HepG2 (cell line): ENCODE data around the gene TAF1B. TPM values are rescaled to one million over a fixed set of nuclear protein-coding genes. Genes with fewer than 3 reads are reported as not detected.

Experiments used
- ATF7-NPFF ChIP-seq: sonication (generic); formaldehyde crosslinking; IDR thresholded peaks from 2 replicates; pipeline ENCODE4 v1.8.1; 2023; ENCODE audit warnings: mild to moderate bottlenecking, low read depth, missing genetic modification reagents, moderate library complexity
- BHLHE40 ChIP-seq: IDR thresholded peaks from 2 replicates; pipeline ENCODE4 v1.6.1; 2011; ENCODE audit warnings: low read length, improper control_type of control experiment
- DRAP1 ChIP-seq: IDR thresholded peaks from 2 replicates; pipeline ENCODE4 v1.6.1; 2016; ENCODE audit warnings: missing genetic modification reagents, missing compliant biosample characterization
- ELF4 ChIP-seq: sonication (generic); formaldehyde crosslinking; IDR thresholded peaks from 2 replicates; pipeline ENCODE4 v1.5.0; 2020; ENCODE audit warnings: missing genetic modification reagents, mild to moderate bottlenecking, moderate library complexity, borderline replicate concordance
- GATAD2A ChIP-seq: IDR thresholded peaks from 2 replicates; pipeline ENCODE4 v1.6.1; 2016
- HDAC1 ChIP-seq: sonication (generic); formaldehyde crosslinking; IDR thresholded peaks from 2 replicates; pipeline ENCODE4 v1.5.1; 2020; ENCODE audit warnings: mild to moderate bottlenecking, missing genetic modification reagents
- HMGXB4 ChIP-seq, 2 experiments: sonication (generic) in 1 of 2; formaldehyde crosslinking in 1 of 2; IDR thresholded peaks; 2 replicates each; pipeline versions ENCODE4 v1.4.0 to v1.6.1; 2018 to 2020; ENCODE audit warnings: missing genetic modification reagents in 2 of 2, borderline replicate concordance in 1 of 2, low read depth in 1 of 2, mild to moderate bottlenecking in 1 of 2, missing biosample characterization in 1 of 2
- ISX ChIP-seq: sonication (generic); formaldehyde crosslinking; conservative IDR thresholded peaks from 2 replicates; pipeline ENCODE4 v1.5.0; 2020; ENCODE audit warnings: missing genetic modification reagents
- MIER3 ChIP-seq: IDR thresholded peaks from 2 replicates; pipeline ENCODE4 v1.6.1; 2016; ENCODE audit warnings: missing compliant biosample characterization, borderline replicate concordance
- MXD3 ChIP-seq: IDR thresholded peaks from 2 replicates; pipeline ENCODE4 v1.6.1; 2016; ENCODE audit warnings: mild to moderate bottlenecking, missing biosample characterization, missing genetic modification reagents
- PPARG ChIP-seq: conservative IDR thresholded peaks from 2 replicates; pipeline ENCODE4 v1.6.1; 2016; ENCODE audit warnings: missing biosample characterization, missing genetic modification reagents
- RNF2 ChIP-seq: fragments of 450-650 bp; conservative IDR thresholded peaks from 2 replicates; pipeline ENCODE4 v1.6.1; 2016; ENCODE audit warnings: low read depth
- SALL1 ChIP-seq: sonication (generic); formaldehyde crosslinking; IDR thresholded peaks from 2 replicates; pipeline ENCODE4 v1.8.0; 2022; ENCODE audit warnings: mild to moderate bottlenecking, missing genetic modification reagents
- SNAI1 ChIP-seq: sonication (generic); formaldehyde crosslinking; IDR thresholded peaks from 2 replicates; pipeline ENCODE4 v1.5.0; 2020; ENCODE audit warnings: mild to moderate bottlenecking, missing genetic modification reagents, borderline replicate concordance
- SOX6 ChIP-seq, 2 experiments: fragments of 450-650 bp in 1 of 2; sonication (generic) in 1 of 2; formaldehyde crosslinking in 1 of 2; IDR thresholded peaks; 2 replicates each; pipeline versions ENCODE4 v1.4.0 to v1.6.1; 2017 to 2020; ENCODE audit warnings: antibody characterized with exemption in 1 of 2, mild to moderate bottlenecking in 1 of 2, missing genetic modification reagents in 1 of 2
- ZKSCAN5 ChIP-seq: sonication (generic); formaldehyde crosslinking; IDR thresholded peaks from 2 replicates; pipeline ENCODE4 v1.5.1; 2020; ENCODE audit warnings: mild to moderate bottlenecking, missing genetic modification reagents
- ZNF205 ChIP-seq: IDR thresholded peaks from 2 replicates; pipeline ENCODE4 v1.6.1; 2018; ENCODE audit warnings: missing biosample characterization, missing genetic modification reagents
- ZNF280D ChIP-seq: sonication (generic); formaldehyde crosslinking; IDR thresholded peaks from 2 replicates; pipeline ENCODE4 v1.5.1; 2020; ENCODE audit warnings: mild to moderate bottlenecking, missing genetic modification reagents
- ZNF580 ChIP-seq: IDR thresholded peaks from 2 replicates; pipeline ENCODE4 v1.6.1; 2016; ENCODE audit warnings: low read depth, borderline replicate concordance
- ZNF761 ChIP-seq: sonication (generic); formaldehyde crosslinking; conservative IDR thresholded peaks from 2 replicates; pipeline ENCODE4 v1.4.0; 2020; ENCODE audit warnings: mild to moderate bottlenecking, missing genetic modification reagents
- polyA plus RNA-seq, 8 experiments: library from polyadenylated mRNA; depleted of rRNA in 3 of 8; stranded (reverse) in 7 of 8; unstranded in 1 of 8; fragments of >200 nt; fragmentation: Illumina TruSeq in 4 of 8; extraction: Trizol in 4 of 8; gene quantifications; 2 replicates each; pipeline versions ENCODE4 v1.2.1 to v1.2.3, GENCODE V29; 2011 to 2016; ENCODE audit warnings: low read depth in 4 of 8, missing spikeins in 1 of 8, mixed read lengths in 1 of 8; ENCODE audit not compliant: insufficient read depth in 1 of 8
- total RNA-seq, 5 experiments: library from RNA; depleted of rRNA; stranded (reverse); fragments of >200 nt; fragmentation: Illumina TruSeq; extraction: Trizol; gene quantifications; 2 replicates each; pipeline ENCODE4 v1.2.3, GENCODE V29; 2016; ENCODE audit warnings: low read depth in 1 of 5

The TAF1B gene
- total and polyA plus RNA-seq, 2 of the 13 experiments (the other 11 are each of a cell fraction or from before 2014, with no cell fraction given) = 13.3 to 27.7 TPM

- TF ChIP-seq ZKSCAN5 (CRISPR knock-in tag) = peak; percentile 63
- TF ChIP-seq PPARG (CRISPR knock-in tag) = 0 out of 2 replicates have a peak, but pooled peaks have one; percentile 24
- peak; percentile 16; the same call in 1 of the 2 replicates for TF ChIP-seq BHLHE40
- peak; percentile 80; the same call in 1 of the 2 replicates for TF ChIP-seq ZNF580 (CRISPR knock-in tag)
- no peak for TF ChIP-seq MXD3 (CRISPR knock-in tag)
- TF ChIP-seq ELF4 = no peak
- no peak for TF ChIP-seq ISX (CRISPR knock-in tag)
- TF ChIP-seq ZNF761 = 0 out of 2 replicates have a peak, but pooled peaks have one; percentile 25
- TF ChIP-seq SALL1 = peak; percentile 66; the same call in 1 of the 2 replicates
- TF ChIP-seq HDAC1 = peak; percentile 41; the same call in 1 of the 2 replicates
- TF ChIP-seq MIER3 (CRISPR knock-in tag) = peak; percentile 86; the same call in 1 of the 2 replicates
- peak; percentile 71; the same call in 1 of the 2 replicates for TF ChIP-seq SNAI1 (CRISPR knock-in tag)
- TF ChIP-seq HMGXB4 (CRISPR knock-in tag; IDR thresholded peaks at IDR 0.05; ENCODE audit: borderline replicate concordance in 1 of 2, low read depth in 1 of 2) = peak; percentile 91 to 97
- TF ChIP-seq ZNF280D = peak; percentile 77; the same call in 1 of the 2 replicates
- peak; percentile 63; the same call in 1 of the 2 replicates for TF ChIP-seq ATF7-NPFF (CRISPR knock-in tag)
- peak; percentile 61 for TF ChIP-seq GATAD2A
- TF ChIP-seq SOX6 (IDR thresholded peaks at IDR 0.05) = no peak
- peak; percentile 29; the same call in 1 of the 2 replicates for TF ChIP-seq SOX6 (CRISPR knock-in tag; IDR thresholded peaks at IDR 0.05)
- peak; percentile 77; the same call in 1 of the 2 replicates for TF ChIP-seq ZNF205
- 0 out of 2 replicates have a peak, but pooled peaks have one; percentile 56 for TF ChIP-seq RNF2
- TF ChIP-seq DRAP1 = 0 out of 2 replicates have a peak, but pooled peaks have one; percentile 23
Observed at GRCh38 chr2:9799729-9800632, 43.3 kb upstream of the TAF1B start (continued).
